KMS-11 (cell line): ENCODE results near the gene DAZAP1.

Source experiments
- H2AFZ ChIP-seq: fragments of 200-600 bp; sonication (generic); 2 replicates; pipeline ENCODE4 v1.6.1; 2016; ENCODE audit warnings: antibody characterized with exemption, mixed run types, low read depth
- H3K27ac ChIP-seq: fragments of 200-600 bp; sonication (generic); 2 replicates; pipeline ENCODE4 v1.6.1; 2016; ENCODE audit warnings: mild to moderate bottlenecking, mixed run types
- H3K27me3 ChIP-seq: fragments of 200-600 bp; sonication (generic); 2 replicates; pipeline ENCODE4 v1.6.1; 2017; ENCODE audit warnings: mild to moderate bottlenecking, low read depth, mixed run types, moderate library complexity; ENCODE audit not compliant: insufficient read depth
- H3K36me3 ChIP-seq: fragments of 200-600 bp; sonication (generic); 2 replicates; pipeline ENCODE4 v1.6.1; 2017; ENCODE audit warnings: mild to moderate bottlenecking, mixed run types; ENCODE audit not compliant: insufficient read depth
- H3K4me1 ChIP-seq: fragments of 200-600 bp; sonication (generic); 2 replicates; pipeline ENCODE4 v1.6.1; 2016; ENCODE audit warnings: mild to moderate bottlenecking, low read depth, mixed run types; ENCODE audit not compliant: poor library complexity, severe bottlenecking
- H3K4me2 ChIP-seq: fragments of 200-600 bp; sonication (generic); 2 replicates; pipeline ENCODE4 v1.7.0; 2016; ENCODE audit warnings: mild to moderate bottlenecking, mixed run types
- H3K4me3 ChIP-seq: fragments of 200-600 bp; sonication (generic); IDR thresholded peaks from 2 replicates; pipeline ENCODE4 v1.6.1; 2017; ENCODE audit warnings: low read depth, low read length, mixed read lengths; ENCODE audit not compliant: insufficient read depth
- H3K79me2 ChIP-seq: fragments of 200-600 bp; sonication (generic); 2 replicates; pipeline ENCODE4 v1.6.1; 2016; ENCODE audit warnings: low read depth, mixed run types; ENCODE audit not compliant: insufficient read depth
- H3K9ac ChIP-seq: fragments of 200-600 bp; sonication (generic); 2 replicates; pipeline ENCODE4 v1.6.1; 2016; ENCODE audit warnings: mild to moderate bottlenecking, mixed run types
- H4K20me1 ChIP-seq: fragments of 200-600 bp; sonication (generic); 2 replicates; pipeline ENCODE4 v1.6.1; 2016; ENCODE audit warnings: mild to moderate bottlenecking, mixed run types; ENCODE audit not compliant: insufficient read depth
- TF ChIP-seq, protein P1 (sequence below): fragments of 200-600 bp; sonication (generic); conservative IDR thresholded peaks from 2 replicates; pipeline ENCODE4 v1.6.1; 2017; ENCODE audit warnings: low read depth, mild to moderate bottlenecking, antibody characterized with exemption, low read length, moderate library complexity, mixed read lengths

The DAZAP1 gene

DNA sequence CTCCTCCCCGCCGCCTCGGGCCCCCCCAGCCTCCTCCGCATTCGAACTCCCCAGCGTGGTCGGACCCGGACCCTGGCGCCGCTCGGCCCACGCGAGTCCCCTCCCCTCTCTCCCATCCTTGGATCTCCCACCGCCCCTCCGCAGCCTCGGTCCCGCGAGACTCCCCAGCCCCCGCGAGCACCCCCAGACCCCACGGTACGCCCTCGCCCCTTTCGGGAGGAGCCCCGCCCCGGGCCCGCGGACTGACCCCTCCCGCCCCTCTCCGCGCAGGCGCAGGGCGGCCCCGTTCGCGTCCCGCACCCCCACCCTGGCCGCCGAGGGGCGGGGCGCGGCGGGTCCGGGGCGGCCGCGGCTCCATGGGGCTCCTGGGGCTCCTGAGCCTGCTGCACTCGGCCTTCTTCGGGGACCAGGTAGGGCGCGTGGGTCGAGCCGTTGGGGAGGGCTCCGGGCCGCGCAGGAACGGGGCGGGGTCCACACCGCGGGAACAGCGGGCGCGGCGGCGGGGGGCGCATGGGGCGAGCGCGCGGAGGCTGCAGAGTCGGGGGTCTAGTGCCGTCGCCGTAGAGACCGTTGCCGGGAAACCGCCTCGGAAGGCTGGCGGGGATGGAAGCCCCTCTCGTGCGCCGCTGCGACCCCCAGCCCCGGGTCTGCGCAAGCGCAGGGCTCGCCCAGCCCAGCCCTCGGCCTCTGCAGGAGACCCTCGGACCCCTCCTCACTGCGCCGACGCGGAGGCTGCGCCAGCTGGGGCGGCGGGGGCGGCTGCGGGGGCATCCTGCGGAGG, 38.7 kb downstream of the DAZAP1 start:
- Histone ChIP-seq H3K4me1 (peaks cover 14% of the 10 kb centered on the region), H3K27ac (no peak overlapping the region), H3K9ac (no peak overlapping the region), H3K36me3 (peaks cover 5% of the 10 kb centered on the region; the same call in 1 of the 2 replicates), H3K4me3 (no peak overlapping the region), H3K79me2 (no peaks in the 10 kb centered on the region), H2AFZ (no peak overlapping the region), H3K27me3 (peaks cover 52% of the 10 kb centered on the region), H4K20me1 (no peaks in the 10 kb centered on the region; the same call in 1 of the 2 replicates), H3K4me2 (no peak overlapping the region)
- TF ChIP-seq, protein P1, sequence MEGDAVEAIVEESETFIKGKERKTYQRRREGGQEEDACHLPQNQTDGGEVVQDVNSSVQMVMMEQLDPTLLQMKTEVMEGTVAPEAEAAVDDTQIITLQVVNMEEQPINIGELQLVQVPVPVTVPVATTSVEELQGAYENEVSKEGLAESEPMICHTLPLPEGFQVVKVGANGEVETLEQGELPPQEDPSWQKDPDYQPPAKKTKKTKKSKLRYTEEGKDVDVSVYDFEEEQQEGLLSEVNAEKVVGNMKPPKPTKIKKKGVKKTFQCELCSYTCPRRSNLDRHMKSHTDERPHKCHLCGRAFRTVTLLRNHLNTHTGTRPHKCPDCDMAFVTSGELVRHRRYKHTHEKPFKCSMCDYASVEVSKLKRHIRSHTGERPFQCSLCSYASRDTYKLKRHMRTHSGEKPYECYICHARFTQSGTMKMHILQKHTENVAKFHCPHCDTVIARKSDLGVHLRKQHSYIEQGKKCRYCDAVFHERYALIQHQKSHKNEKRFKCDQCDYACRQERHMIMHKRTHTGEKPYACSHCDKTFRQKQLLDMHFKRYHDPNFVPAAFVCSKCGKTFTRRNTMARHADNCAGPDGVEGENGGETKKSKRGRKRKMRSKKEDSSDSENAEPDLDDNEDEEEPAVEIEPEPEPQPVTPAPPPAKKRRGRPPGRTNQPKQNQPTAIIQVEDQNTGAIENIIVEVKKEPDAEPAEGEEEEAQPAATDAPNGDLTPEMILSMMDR = no peak

GRCh38 chr19:1446713-1447481, 39.5 kb downstream of the DAZAP1 start:
- H3K9ac ChIP-seq = no peak overlapping the region
- H3K27me3 ChIP-seq = peaks cover 60% of the 10 kb centered on the region
- H3K4me1 ChIP-seq = peaks cover 14% of the 10 kb centered on the region
- no peak overlapping the region for H3K4me3 ChIP-seq
- no peaks in the 10 kb centered on the region for H3K79me2 ChIP-seq
- no peak overlapping the region for H3K27ac ChIP-seq
- no peak overlapping the region for H3K4me2 ChIP-seq
- no peaks in the 10 kb centered on the region for H3K36me3 ChIP-seq
- TF ChIP-seq, protein P1 = no peak
- H2AFZ ChIP-seq = no peak overlapping the region
- no peaks in the 10 kb centered on the region; the same call in 1 of the 2 replicates for H4K20me1 ChIP-seq

DNA sequence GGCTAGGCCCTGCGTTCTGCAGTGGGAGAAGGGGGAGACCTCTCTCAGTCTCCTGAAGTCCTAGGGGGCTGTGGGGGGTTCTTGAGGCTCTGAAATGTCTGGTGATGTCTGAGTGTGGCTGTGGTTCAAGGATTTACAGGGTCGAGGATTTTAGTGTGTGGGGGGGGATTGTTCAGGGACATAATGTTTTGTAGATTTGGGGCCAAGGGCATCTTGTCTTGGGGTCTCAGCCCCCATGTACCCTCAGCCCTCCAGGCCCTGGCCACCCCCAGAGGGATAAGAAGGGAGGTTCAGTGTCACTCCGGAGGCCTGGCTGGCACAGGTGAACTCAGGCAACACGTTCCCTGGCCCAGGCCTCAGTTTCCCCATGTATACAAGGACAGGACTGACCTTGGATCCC, 40.1 kb downstream of the DAZAP1 start:
- H3K4me1 ChIP-seq = peaks cover 14% of the 10 kb centered on the region
- H3K36me3 ChIP-seq = no peaks in the 10 kb centered on the region
- peaks cover 66% of the 10 kb centered on the region for H3K27me3 ChIP-seq
- no peak overlapping the region for H3K4me2 ChIP-seq
- no peak overlapping the region for H2AFZ ChIP-seq
- TF ChIP-seq, protein P1 = no peak
- no peak overlapping the region for H3K9ac ChIP-seq
- H3K27ac ChIP-seq = no peak overlapping the region
- no peak overlapping the region for H3K4me3 ChIP-seq
- H3K79me2 ChIP-seq = no peaks in the 10 kb centered on the region
- H4K20me1 ChIP-seq = no peaks in the 10 kb centered on the region; the same call in 1 of the 2 replicates

- TF ChIP-seq, protein P1 = no peak
- peaks cover 9% of the 10 kb centered on the region for H3K4me1 ChIP-seq
- H3K27me3 ChIP-seq = peaks cover 69% of the 10 kb centered on the region
- no peaks in the 10 kb centered on the region for H3K79me2 ChIP-seq
- H3K4me2 ChIP-seq = no peak overlapping the region
- no peak overlapping the region for H3K9ac ChIP-seq
- H3K27ac ChIP-seq = no peak overlapping the region
- H4K20me1 ChIP-seq = no peaks in the 10 kb centered on the region; the same call in 1 of the 2 replicates
- H3K36me3 ChIP-seq = no peaks in the 10 kb centered on the region
- H2AFZ ChIP-seq = no peak overlapping the region
- no peak overlapping the region for H3K4me3 ChIP-seq
Observed at GRCh38 chr19:1447944-1448343, 40.6 kb downstream of the DAZAP1 start.
